Measurements from ENCODE around the gene SH3BGRL2. TPM values are rescaled to one million over a fixed set of nuclear protein-coding genes. Genes with fewer than 3 reads are reported as not detected.

The SH3BGRL2 gene
- total and polyA plus RNA-seq, 2 of the 8 experiments (the other 6 are each of a cell fraction or from before 2014, with no cell fraction given) = 6.0 to 20.3 TPM

DNA sequence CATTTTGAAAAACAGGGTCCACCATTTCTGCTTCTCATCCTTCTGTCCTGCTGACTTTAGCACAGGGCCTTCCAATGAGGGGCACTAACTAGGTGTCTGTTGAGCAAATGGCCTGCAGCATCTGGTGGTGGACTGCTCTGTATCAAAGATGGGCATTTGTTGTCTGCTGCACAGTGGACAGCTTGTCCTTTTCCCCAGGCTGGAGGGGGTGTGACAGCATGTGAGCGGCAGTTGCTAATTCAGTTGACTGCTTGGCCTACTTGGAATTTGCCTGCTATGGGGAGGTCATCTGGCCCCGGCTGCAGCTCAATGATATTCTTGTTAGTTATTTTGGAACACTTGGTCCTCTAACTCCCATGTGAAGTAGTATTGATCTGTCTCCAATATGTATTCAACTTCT is 93.7 kb downstream of the SH3BGRL2 start (continued):
- TF ChIP-seq EZH2 (IDR thresholded peaks at IDR 0.05; ENCODE audit: low read depth, low read length, severe bottlenecking) (no peak), TAF7 (optimal IDR thresholded peaks at IDR 0.05; ENCODE audit: borderline replicate concordance, low read depth, low read length) (no peak), ASH2L (IDR thresholded peaks at IDR 0.05; ENCODE audit: low read length) (no peak), JUND (IDR thresholded peaks at IDR 0.05; ENCODE audit: low read length) (no peak)
- TF ChIP-seq, protein P1, sequence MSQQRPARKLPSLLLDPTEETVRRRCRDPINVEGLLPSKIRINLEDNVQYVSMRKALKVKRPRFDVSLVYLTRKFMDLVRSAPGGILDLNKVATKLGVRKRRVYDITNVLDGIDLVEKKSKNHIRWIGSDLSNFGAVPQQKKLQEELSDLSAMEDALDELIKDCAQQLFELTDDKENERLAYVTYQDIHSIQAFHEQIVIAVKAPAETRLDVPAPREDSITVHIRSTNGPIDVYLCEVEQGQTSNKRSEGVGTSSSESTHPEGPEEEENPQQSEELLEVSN (IDR thresholded peaks at IDR 0.05) = no peak
- TF ChIP-seq, protein P2, sequence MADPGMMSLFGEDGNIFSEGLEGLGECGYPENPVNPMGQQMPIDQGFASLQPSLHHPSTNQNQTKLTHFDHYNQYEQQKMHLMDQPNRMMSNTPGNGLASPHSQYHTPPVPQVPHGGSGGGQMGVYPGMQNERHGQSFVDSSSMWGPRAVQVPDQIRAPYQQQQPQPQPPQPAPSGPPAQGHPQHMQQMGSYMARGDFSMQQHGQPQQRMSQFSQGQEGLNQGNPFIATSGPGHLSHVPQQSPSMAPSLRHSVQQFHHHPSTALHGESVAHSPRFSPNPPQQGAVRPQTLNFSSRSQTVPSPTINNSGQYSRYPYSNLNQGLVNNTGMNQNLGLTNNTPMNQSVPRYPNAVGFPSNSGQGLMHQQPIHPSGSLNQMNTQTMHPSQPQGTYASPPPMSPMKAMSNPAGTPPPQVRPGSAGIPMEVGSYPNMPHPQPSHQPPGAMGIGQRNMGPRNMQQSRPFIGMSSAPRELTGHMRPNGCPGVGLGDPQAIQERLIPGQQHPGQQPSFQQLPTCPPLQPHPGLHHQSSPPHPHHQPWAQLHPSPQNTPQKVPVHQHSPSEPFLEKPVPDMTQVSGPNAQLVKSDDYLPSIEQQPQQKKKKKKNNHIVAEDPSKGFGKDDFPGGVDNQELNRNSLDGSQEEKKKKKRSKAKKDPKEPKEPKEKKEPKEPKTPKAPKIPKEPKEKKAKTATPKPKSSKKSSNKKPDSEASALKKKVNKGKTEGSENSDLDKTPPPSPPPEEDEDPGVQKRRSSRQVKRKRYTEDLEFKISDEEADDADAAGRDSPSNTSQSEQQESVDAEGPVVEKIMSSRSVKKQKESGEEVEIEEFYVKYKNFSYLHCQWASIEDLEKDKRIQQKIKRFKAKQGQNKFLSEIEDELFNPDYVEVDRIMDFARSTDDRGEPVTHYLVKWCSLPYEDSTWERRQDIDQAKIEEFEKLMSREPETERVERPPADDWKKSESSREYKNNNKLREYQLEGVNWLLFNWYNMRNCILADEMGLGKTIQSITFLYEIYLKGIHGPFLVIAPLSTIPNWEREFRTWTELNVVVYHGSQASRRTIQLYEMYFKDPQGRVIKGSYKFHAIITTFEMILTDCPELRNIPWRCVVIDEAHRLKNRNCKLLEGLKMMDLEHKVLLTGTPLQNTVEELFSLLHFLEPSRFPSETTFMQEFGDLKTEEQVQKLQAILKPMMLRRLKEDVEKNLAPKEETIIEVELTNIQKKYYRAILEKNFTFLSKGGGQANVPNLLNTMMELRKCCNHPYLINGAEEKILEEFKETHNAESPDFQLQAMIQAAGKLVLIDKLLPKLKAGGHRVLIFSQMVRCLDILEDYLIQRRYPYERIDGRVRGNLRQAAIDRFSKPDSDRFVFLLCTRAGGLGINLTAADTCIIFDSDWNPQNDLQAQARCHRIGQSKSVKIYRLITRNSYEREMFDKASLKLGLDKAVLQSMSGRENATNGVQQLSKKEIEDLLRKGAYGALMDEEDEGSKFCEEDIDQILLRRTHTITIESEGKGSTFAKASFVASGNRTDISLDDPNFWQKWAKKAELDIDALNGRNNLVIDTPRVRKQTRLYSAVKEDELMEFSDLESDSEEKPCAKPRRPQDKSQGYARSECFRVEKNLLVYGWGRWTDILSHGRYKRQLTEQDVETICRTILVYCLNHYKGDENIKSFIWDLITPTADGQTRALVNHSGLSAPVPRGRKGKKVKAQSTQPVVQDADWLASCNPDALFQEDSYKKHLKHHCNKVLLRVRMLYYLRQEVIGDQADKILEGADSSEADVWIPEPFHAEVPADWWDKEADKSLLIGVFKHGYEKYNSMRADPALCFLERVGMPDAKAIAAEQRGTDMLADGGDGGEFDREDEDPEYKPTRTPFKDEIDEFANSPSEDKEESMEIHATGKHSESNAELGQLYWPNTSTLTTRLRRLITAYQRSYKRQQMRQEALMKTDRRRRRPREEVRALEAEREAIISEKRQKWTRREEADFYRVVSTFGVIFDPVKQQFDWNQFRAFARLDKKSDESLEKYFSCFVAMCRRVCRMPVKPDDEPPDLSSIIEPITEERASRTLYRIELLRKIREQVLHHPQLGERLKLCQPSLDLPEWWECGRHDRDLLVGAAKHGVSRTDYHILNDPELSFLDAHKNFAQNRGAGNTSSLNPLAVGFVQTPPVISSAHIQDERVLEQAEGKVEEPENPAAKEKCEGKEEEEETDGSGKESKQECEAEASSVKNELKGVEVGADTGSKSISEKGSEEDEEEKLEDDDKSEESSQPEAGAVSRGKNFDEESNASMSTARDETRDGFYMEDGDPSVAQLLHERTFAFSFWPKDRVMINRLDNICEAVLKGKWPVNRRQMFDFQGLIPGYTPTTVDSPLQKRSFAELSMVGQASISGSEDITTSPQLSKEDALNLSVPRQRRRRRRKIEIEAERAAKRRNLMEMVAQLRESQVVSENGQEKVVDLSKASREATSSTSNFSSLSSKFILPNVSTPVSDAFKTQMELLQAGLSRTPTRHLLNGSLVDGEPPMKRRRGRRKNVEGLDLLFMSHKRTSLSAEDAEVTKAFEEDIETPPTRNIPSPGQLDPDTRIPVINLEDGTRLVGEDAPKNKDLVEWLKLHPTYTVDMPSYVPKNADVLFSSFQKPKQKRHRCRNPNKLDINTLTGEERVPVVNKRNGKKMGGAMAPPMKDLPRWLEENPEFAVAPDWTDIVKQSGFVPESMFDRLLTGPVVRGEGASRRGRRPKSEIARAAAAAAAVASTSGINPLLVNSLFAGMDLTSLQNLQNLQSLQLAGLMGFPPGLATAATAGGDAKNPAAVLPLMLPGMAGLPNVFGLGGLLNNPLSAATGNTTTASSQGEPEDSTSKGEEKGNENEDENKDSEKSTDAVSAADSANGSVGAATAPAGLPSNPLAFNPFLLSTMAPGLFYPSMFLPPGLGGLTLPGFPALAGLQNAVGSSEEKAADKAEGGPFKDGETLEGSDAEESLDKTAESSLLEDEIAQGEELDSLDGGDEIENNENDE (IDR thresholded peaks at IDR 0.05; ENCODE audit: insufficient replicate concordance, low read length) = no peak

All from H1 (cell line).